Lower lobe of right lung (tissue), 2 donors: ENCODE measurements around the gene PLEKHG7. TPM values are rescaled to one million over a fixed set of nuclear protein-coding genes. Genes with fewer than 3 reads are reported as not detected.
"Not testable (repeated sequence)": the region's sequence is repeated elsewhere in the genome, so short reads cannot be mapped to it uniquely, and the experiment has no call there.

ENCODE experiments used
- ATAC-seq, 2 donors: fragments of 200-7000 bp; cut with Tn5 transposase; one replicate each; pipeline ENCODE4 v1.9.1; 2020 to 2022; ENCODE audit warnings: mild to moderate bottlenecking in 2 of 2, moderate library complexity in 2 of 2
- DNase-seq: peaks from one replicate; pipeline ENCODE4 v3.0.0-alpha.2; 2020
- H3K27ac ChIP-seq: fragments of 200-600 bp; one replicate; pipeline ENCODE4 v1.8.0; 2022
- H3K27me3 ChIP-seq: fragments of 200-600 bp; one replicate; pipeline ENCODE4 v1.8.0; 2022; ENCODE audit warnings: low read depth
- H3K36me3 ChIP-seq: fragments of 200-600 bp; one replicate; pipeline ENCODE4 v1.8.0; 2022; ENCODE audit warnings: mild to moderate bottlenecking
- H3K4me1 ChIP-seq: fragments of 200-600 bp; one replicate; pipeline ENCODE4 v1.8.0; 2022
- H3K4me3 ChIP-seq: fragments of 200-600 bp; one replicate; pipeline ENCODE4 v1.8.0; 2022; ENCODE audit warnings: mild to moderate bottlenecking
- H3K9me3 ChIP-seq: fragments of 200-600 bp; one replicate; pipeline ENCODE4 v1.8.0; 2022
- CTCF ChIP-seq: fragments of 200-600 bp; IDR thresholded peaks from one replicate; pipeline ENCODE4 v1.8.0; 2022; ENCODE audit warnings: antibody characterized with exemption, mild to moderate bottlenecking
- intact Hi-C: fragments of 100-400 bp; cut with DNase I; formaldehyde crosslinking; loops from one replicate; pipeline ENCODE4 v1.11.0; 2022
- total RNA-seq: library from RNA; stranded (reverse); fragmentation: NEBNext Ultra II Directional; extraction: Animal tissue kit (Norgen Biotek cat#: 25700); gene quantifications from one replicate; pipeline ENCODE4 v1.2.1, GENCODE V29; 2021
- donor health status: DM: no; HTN: yes; CAD: no; lungs with severe emphysema.

The PLEKHG7 gene
- total RNA-seq, 1 donor from 2014 or later: 1.6 TPM

DNA sequence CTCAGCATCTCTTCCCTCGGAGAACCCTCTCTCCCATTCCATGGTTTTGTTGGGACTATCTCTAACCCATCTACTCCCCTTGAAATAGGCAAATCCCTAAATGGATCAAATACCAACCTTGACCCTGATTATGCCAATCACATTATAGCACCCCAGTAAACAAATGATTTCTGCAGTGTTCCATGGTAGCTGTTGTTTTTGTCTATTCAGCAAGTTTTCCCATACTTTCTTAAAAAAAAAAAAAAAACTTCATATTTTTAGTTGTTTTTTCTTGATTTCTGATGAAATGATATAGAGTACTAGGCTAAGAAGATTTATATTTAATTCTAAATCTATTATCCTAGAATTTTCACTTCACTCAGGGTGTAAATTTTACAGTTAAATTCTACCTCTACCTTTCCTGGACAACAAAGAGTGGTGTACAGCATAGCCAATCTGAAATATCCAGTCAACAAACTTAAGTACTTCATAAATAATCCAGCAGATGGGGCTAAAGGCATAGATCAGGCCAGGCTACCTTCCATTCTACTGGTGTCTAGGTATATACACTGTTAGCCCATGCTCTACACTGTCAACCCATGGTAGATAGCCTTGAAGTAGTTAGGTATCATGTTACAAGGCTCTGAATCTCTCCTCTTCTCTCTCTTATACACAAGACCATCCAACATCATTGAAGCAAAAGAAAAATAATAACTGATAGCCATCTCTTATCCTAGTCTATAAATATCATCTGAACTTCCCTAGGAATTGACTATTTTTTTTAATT, 82.2 kb downstream of the PLEKHG7 start:
- DNase-seq (no peak), ATAC-seq (peak; percentile 89 to 94)
- Histone ChIP-seq H3K36me3 (peaks cover 4% of the 10 kb centered on the region), H3K4me1 (peaks cover 2% of the 10 kb centered on the region), H3K4me3 (no peak overlapping the region), H3K27ac (no peak overlapping the region), H3K9me3 (no peaks in the 10 kb centered on the region), H3K27me3 (no peaks in the 10 kb centered on the region)
- peak; percentile 49 for TF ChIP-seq CTCF
- intact Hi-C loops: no loop called here

- Histone ChIP-seq H3K9me3 (no peaks in the 10 kb centered on the region), H3K27me3 (no peaks in the 10 kb centered on the region), H3K4me1 (no peaks in the 10 kb centered on the region), H3K36me3 (peaks cover 4% of the 10 kb centered on the region), H3K4me3 (no peak overlapping the region), H3K27ac (no peak overlapping the region)
- DNase-seq: no peak
- no peak for TF ChIP-seq CTCF
- intact Hi-C loops: no loop called here
- ATAC-seq: no peak
Measured at GRCh38 chr12:92785563-92785950, 82.8 kb downstream of the PLEKHG7 start.

- H3K27me3 ChIP-seq: no peaks in the 10 kb centered on the region
- H3K27ac ChIP-seq: no peak overlapping the region
- DNase-seq (no peak), ATAC-seq (no peak)
- H3K4me1 ChIP-seq: no peaks in the 10 kb centered on the region
- H3K4me3 ChIP-seq: no peak overlapping the region
- intact Hi-C loops: no loop called here
- TF ChIP-seq CTCF: no peak
- no peaks in the 10 kb centered on the region for H3K9me3 ChIP-seq
- H3K36me3 ChIP-seq: peaks cover 4% of the 10 kb centered on the region
Measured at GRCh38 chr12:92786045-92786444, 83.3 kb downstream of the PLEKHG7 start.

DNA sequence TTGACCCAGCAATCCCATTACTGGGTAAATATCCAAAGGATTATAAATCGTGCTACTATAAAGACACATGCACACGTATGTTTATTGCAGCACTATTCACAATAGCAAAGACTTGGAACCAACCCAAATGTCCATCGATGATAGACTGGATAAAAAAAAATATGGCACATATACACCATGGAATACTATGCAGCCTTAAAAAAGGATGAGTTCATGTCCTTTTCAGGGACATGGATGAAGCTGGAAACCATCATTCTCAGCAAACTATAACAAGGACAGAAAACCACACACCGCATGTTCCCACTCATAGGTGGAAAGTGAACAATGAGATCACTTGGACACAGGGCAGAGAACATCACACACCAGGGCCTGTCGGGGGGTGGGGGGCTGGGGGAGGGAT, 91.6 kb downstream of the PLEKHG7 start:
- ATAC-seq, H3K27me3 ChIP-seq, H3K4me1 ChIP-seq, H3K27ac ChIP-seq, DNase-seq, H3K9me3 ChIP-seq, intact Hi-C loops, H3K4me3 ChIP-seq: not testable (repeated sequence)
- peaks cover 24% of the 10 kb centered on the region for H3K36me3 ChIP-seq

- ATAC-seq (no peak), DNase-seq (no peak)
- Histone ChIP-seq H3K4me1 (no peaks in the 10 kb centered on the region), H3K27ac (no peak overlapping the region), H3K4me3 (no peak overlapping the region), H3K36me3 (peaks cover 28% of the 10 kb centered on the region), H3K9me3 (no peaks in the 10 kb centered on the region), H3K27me3 (no peaks in the 10 kb centered on the region)
- TF ChIP-seq CTCF: no peak
- intact Hi-C loops: no loop called here
Measured at GRCh38 chr12:92794814-92795213, 92.0 kb downstream of the PLEKHG7 start.

GRCh38 chr12:92796650-92797049, 93.9 kb downstream of the PLEKHG7 start:
- TF ChIP-seq CTCF: no peak
- intact Hi-C loops: no loop called here
- Histone ChIP-seq H3K27me3 (no peaks in the 10 kb centered on the region), H3K4me3 (no peak overlapping the region), H3K9me3 (no peaks in the 10 kb centered on the region), H3K4me1 (no peaks in the 10 kb centered on the region), H3K36me3 (peaks cover 46% of the 10 kb centered on the region), H3K27ac (no peak overlapping the region)
- no peak for DNase-seq
- ATAC-seq: no peak
